Measurements from ENCODE around the gene KCNN4. TPM values are rescaled to one million over a fixed set of nuclear protein-coding genes. Genes with fewer than 3 reads are reported as not detected.

Gene KCNN4
- polyA plus RNA-seq, 1 of the 3 experiments (the other 2 are of a cell fraction): 22.2 TPM

DNA sequence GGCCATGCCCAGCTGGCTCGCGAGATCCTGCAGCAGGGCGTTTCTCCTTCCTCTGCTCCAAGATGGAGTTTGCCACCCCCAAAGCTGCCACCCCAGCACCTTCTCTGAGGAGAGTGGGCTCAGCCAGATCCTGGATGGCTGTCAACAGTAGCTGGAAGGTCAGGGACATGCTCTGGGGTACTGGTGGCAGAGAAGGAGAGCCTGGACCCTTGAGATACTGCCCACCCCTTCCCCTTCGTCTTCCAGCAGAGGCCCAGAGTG, 53.2 kb downstream of the KCNN4 start:
- Histone ChIP-seq H4K20me1 (ENCODE audit: insufficient read depth) (no peaks in the 10 kb centered on the region), H3K9me2 (no peaks in the 10 kb centered on the region), H3K27ac (ENCODE audit: low read depth in 2 of 2, low read length in 1 of 2) (no peak overlapping the region), H3K4me3 (ENCODE audit: low read depth in 2 of 2, low read length in 1 of 2) (no peak overlapping the region), H2AFZ (ENCODE audit: low read depth) (no peak overlapping the region), H3K9me3 (no peaks in the 10 kb centered on the region), H3K27me3 (ENCODE audit: insufficient read depth) (no peaks in the 10 kb centered on the region), H3K4me2 (no peak overlapping the region), H3K79me2 (ENCODE audit: insufficient read depth) (no peaks in the 10 kb centered on the region), H3K4me1 (ENCODE audit: control insufficient read depth in 1 of 2, insufficient read depth in 2 of 2, low read depth in 1 of 2, low read length in 1 of 2) (peaks cover 0 to 14% of the 10 kb centered on the region in 2 experiments; a peak in 1 of 4 replicates), H3K36me3 (replicated peaks in 1 of 2; ENCODE audit: control insufficient read depth in 1 of 2, insufficient read depth in 2 of 2, low read length in 1 of 2) (peaks cover 17 to 35% of the 10 kb centered on the region in 2 experiments), H3F3A (replicated peaks; ENCODE audit: insufficient read depth) (peaks cover 6% of the 10 kb centered on the region), H3K9ac (no peak overlapping the region)
- TF ChIP-seq TAF1 (IDR thresholded peaks at IDR 0.05; ENCODE audit: borderline replicate concordance, low read depth, low read length) (no peak), GATA2 (CRISPR knock-in tag; IDR thresholded peaks at IDR 0.05) (no peak), POLR2AphosphoS5 (IDR thresholded peaks at IDR 0.05; ENCODE audit: low read depth, low read length) (no peak)
- TF ChIP-seq, protein P1, sequence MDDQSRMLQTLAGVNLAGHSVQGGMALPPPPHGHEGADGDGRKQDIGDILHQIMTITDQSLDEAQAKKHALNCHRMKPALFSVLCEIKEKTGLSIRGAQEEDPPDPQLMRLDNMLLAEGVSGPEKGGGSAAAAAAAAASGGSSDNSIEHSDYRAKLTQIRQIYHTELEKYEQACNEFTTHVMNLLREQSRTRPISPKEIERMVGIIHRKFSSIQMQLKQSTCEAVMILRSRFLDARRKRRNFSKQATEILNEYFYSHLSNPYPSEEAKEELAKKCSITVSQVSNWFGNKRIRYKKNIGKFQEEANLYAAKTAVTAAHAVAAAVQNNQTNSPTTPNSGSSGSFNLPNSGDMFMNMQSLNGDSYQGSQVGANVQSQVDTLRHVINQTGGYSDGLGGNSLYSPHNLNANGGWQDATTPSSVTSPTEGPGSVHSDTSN (IDR thresholded peaks at IDR 0.05): no peak
- TF ChIP-seq, protein P2, sequence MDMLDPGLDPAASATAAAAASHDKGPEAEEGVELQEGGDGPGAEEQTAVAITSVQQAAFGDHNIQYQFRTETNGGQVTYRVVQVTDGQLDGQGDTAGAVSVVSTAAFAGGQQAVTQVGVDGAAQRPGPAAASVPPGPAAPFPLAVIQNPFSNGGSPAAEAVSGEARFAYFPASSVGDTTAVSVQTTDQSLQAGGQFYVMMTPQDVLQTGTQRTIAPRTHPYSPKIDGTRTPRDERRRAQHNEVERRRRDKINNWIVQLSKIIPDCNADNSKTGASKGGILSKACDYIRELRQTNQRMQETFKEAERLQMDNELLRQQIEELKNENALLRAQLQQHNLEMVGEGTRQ (IDR thresholded peaks at IDR 0.05; ENCODE audit: borderline replicate concordance, low read depth, low read length): no peak
- TF ChIP-seq, protein P3, sequence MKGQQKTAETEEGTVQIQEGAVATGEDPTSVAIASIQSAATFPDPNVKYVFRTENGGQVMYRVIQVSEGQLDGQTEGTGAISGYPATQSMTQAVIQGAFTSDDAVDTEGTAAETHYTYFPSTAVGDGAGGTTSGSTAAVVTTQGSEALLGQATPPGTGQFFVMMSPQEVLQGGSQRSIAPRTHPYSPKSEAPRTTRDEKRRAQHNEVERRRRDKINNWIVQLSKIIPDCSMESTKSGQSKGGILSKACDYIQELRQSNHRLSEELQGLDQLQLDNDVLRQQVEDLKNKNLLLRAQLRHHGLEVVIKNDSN (IDR thresholded peaks at IDR 0.05; ENCODE audit: borderline replicate concordance, low read depth): no peak
- 83% methylated on average over 3 of the region's 4 CpGs for WGBS (ENCODE audit: low lambda C conversion rate)
- POLR2A ChIA-PET: no interaction called here
- CTCF ChIA-PET: interaction anchor here (1.1 to 1.2 kb wide), 2 partner anchors 18 to 57 kb away, joined by 3 to 5 read pairs; no protein-coding TSS in a partner anchor
- DNase-seq: no peak

DNA sequence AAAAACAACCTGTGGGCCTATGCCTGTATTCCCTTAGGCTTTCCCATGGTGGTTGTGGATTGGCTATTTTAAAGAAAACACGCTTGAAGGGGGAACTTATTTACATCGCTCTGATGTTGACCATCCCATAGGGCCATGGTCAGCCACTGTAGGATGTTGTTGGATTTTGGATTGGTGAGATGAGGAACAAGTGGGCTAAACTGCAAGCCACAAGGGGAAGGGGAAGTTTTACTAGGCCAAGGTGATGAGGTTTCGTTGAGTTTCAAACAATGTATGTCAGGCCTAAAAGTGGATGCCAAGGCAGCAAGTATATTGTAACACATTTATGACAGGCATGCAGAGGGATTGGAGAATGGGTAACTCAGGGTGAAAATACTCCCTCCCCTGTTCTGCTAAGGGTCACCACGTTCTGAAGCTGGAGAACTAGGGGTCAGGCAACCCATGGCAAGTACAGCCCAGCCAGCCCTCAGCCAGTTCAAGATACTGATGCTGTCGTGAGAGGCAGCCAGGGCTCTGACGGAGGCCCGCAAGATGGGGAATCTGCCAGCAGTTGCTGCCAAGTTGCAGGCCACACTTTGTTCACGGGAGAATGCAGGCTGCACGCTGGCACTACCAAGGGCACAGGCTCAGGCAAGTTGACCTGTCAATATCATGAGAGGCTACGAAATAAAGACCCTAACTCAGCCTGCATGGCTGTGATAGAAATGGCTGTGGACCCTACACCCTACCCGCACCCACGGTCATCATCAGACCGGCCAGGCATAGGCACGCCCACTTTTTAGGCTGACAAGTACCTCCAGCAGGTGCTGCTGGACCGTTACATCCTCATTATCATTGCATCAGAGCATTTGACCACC, 53.8 kb downstream of the KCNN4 start:
- Histone ChIP-seq H3K36me3 (replicated peaks in 1 of 2; ENCODE audit: control insufficient read depth in 1 of 2, insufficient read depth in 2 of 2, low read length in 1 of 2) (peaks cover 11 to 30% of the 10 kb centered on the region in 2 experiments), H3K79me2 (ENCODE audit: insufficient read depth) (no peaks in the 10 kb centered on the region), H3K4me3 (ENCODE audit: low read depth in 2 of 2, low read length in 1 of 2) (no peak overlapping the region), H2AFZ (ENCODE audit: low read depth) (no peak overlapping the region), H3K9me3 (no peaks in the 10 kb centered on the region), H4K20me1 (ENCODE audit: insufficient read depth) (no peaks in the 10 kb centered on the region), H3K4me1 (ENCODE audit: control insufficient read depth in 1 of 2, insufficient read depth in 2 of 2, low read depth in 1 of 2, low read length in 1 of 2) (peaks cover 0 to 9% of the 10 kb centered on the region in 2 experiments; a peak in 1 of 4 replicates), H3K9me2 (no peaks in the 10 kb centered on the region), H3K4me2 (no peak overlapping the region), H3F3A (replicated peaks; ENCODE audit: insufficient read depth) (peaks cover 6% of the 10 kb centered on the region), H3K9ac (no peak overlapping the region), H3K27ac (ENCODE audit: low read depth in 2 of 2, low read length in 1 of 2) (no peak overlapping the region), H3K27me3 (ENCODE audit: insufficient read depth) (no peaks in the 10 kb centered on the region)
- WGBS (ENCODE audit: low lambda C conversion rate): 85% methylated on average over 11 of the region's 15 CpGs
- no peak for DNase-seq
- CTCF ChIA-PET: interaction anchor here (1.2 to 2.1 kb wide), 2 partner anchors 18 to 58 kb away, joined by 3 to 9 read pairs; no protein-coding TSS in a partner anchor
- TF ChIP-seq CHD2 (IDR thresholded peaks at IDR 0.05; ENCODE audit: low read length, partially characterized antibody) (no peak), RFX5 (IDR thresholded peaks at IDR 0.05; ENCODE audit: low read length) (no peak)
- POLR2A ChIA-PET: no interaction called here

All from SK-N-SH (cell line).